Testis (tissue), 3 donors: ENCODE results near the gene GOLGA6C. TPM values are rescaled to one million over a fixed set of nuclear protein-coding genes. Genes with fewer than 3 reads are reported as not detected.
"Not testable (repeated sequence)": the region's sequence is repeated elsewhere in the genome, so short reads cannot be mapped to it uniquely, and the experiment has no call there.

Experiments
- DNase-seq: peaks from one replicate; pipeline ENCODE4 v3.0.0-alpha.2; 2019
- H3K27ac ChIP-seq, 2 donors: fragments of 200-600 bp; sonication (generic); one replicate each; pipeline ENCODE4 v1.5.1; 2019
- H3K27me3 ChIP-seq: fragments of 200-600 bp; sonication (generic); one replicate; pipeline ENCODE4 v1.5.1; 2019
- H3K36me3 ChIP-seq: fragments of 200-600 bp; sonication (generic); one replicate; pipeline ENCODE4 v1.5.1; 2017; ENCODE audit warnings: low read depth; ENCODE audit errors: missing control alignments
- H3K4me1 ChIP-seq: fragments of 200-600 bp; sonication (generic); one replicate; pipeline ENCODE4 v1.5.1; 2019
- H3K4me3 ChIP-seq, 2 donors: fragments of 200-600 bp; sonication (generic); one replicate each; pipeline ENCODE4 v1.5.1; 2017 to 2019
- H3K9me3 ChIP-seq: fragments of 200-600 bp; sonication (generic); one replicate; pipeline ENCODE4 v1.5.1; 2017
- CTCF ChIP-seq, 3 experiments: fragments of 450-650 bp in 2 of 3; fragments of 200-600 bp in 1 of 3; sonication (generic) in 1 of 3; IDR thresholded peaks; one replicate each; pipeline ENCODE4 v1.5.1; 2016 to 2019; ENCODE audit warnings: antibody characterized with exemption in 3 of 3, mild to moderate bottlenecking in 2 of 3, moderate library complexity in 1 of 3
- POLR2A ChIP-seq: fragments of 450-650 bp; IDR thresholded peaks from one replicate; pipeline ENCODE4 v1.6.1; 2017; ENCODE audit warnings: antibody characterized with exemption, mild to moderate bottlenecking, moderate library complexity
- WGBS, 2 donors: methylation state at CpG; one replicate each; pipeline ENCODE4 v1.1.5; 2018; 5-methylcytosine and 5-hydroxymethylcytosine counted together
- intact Hi-C: fragments of 100-400 bp; cut with DNase I; formaldehyde crosslinking; loops from one replicate; pipeline ENCODE4 v1.15.1; 2023; ENCODE audit warnings: low total_unique reads
- polyA plus RNA-seq: library from polyadenylated mRNA; stranded (reverse); fragments of 350-450 nt; fragmentation: Illumina TruSeq; extraction: RNeasy Lipid Tissue Mini Kit (QIAGEN cat#74804); gene quantifications from one replicate; pipeline ENCODE4 v1.2.3, GENCODE V29; 2014; ENCODE audit warnings: low read depth, low replicate concordance; ENCODE audit not compliant: insufficient read depth
- small RNA-seq, 2 donors: library from RNA; depleted of rRNA; stranded (forward); fragments of <200 nt; gene quantifications; one replicate each; pipeline ENCODE3, GENCODE V24; 2016
- total RNA-seq, 2 donors: library from RNA; depleted of rRNA; stranded (reverse); fragments of >200 nt; gene quantifications; one replicate each; pipeline ENCODE4 v1.2.3, GENCODE V29; 2016

Gene GOLGA6C
- total and polyA plus RNA-seq, 3 donors from 2014 or later, result 9.1 to 16.1 (median 15.1) TPM

GRCh38 chr15:75313116-75313845, 55.1 kb downstream of the GOLGA6C start:
- WGBS, 2 donors, result 88 to 91% methylated on average over 10 to 13 of the region's 13 CpGs
- no peaks in the 10 kb centered on the region for H3K4me1 ChIP-seq
- H3K36me3 ChIP-seq, result no peaks in the 10 kb centered on the region
- TF ChIP-seq POLR2A, result no peak
- no peak for TF ChIP-seq CTCF (IDR thresholded peaks at IDR 0.05)
- DNase-seq, result no peak
- intact Hi-C loops, result no loop called here
- no peaks in the 10 kb centered on the region for H3K27me3 ChIP-seq
- no peak overlapping the region for H3K27ac ChIP-seq
- no peak overlapping the region for H3K4me3 ChIP-seq
- H3K9me3 ChIP-seq, result no peaks in the 10 kb centered on the region

GRCh38 chr15:75314552-75315290, 56.6 kb downstream of the GOLGA6C start:
- H3K9me3 ChIP-seq, result no peaks in the 10 kb centered on the region
- no peaks in the 10 kb centered on the region for H3K36me3 ChIP-seq
- intact Hi-C loops, result no loop called here
- no peak for DNase-seq
- no peak overlapping the region for H3K4me3 ChIP-seq
- TF ChIP-seq CTCF (IDR thresholded peaks at IDR 0.05) (no peak), POLR2A (no peak)
- H3K27me3 ChIP-seq, result no peaks in the 10 kb centered on the region
- H3K4me1 ChIP-seq, result no peaks in the 10 kb centered on the region
- WGBS, 2 donors, result 62 to 74% methylated on average over 4 to 5 of the region's 5 CpGs
- no peak overlapping the region for H3K27ac ChIP-seq

GRCh38 chr15:75319231-75319897, 61.2 kb downstream of the GOLGA6C start:
- WGBS, 2 donors, result 77 to 92% methylated on average over 5 of the region's 5 CpGs
- DNase-seq, H3K4me3 ChIP-seq, H3K9me3 ChIP-seq, intact Hi-C loops, H3K4me1 ChIP-seq, H3K36me3 ChIP-seq, H3K27ac ChIP-seq, H3K27me3 ChIP-seq: not testable (repeated sequence)

Small RNA genes within 50 kb of the gene (small RNA-seq; reads per million reads assigned to genes)
- 0 reads per million in 2 donors for gene AC068338.1
- 0 reads per million in 2 donors for gene RN7SL327P
- 0 reads per million in 2 donors for gene RN7SL489P

Other genes starting within 250 kb of the GOLGA6C start
- gene PPCDC, start 234.7 kb upstream of the GOLGA6C start, total RNA-seq, result 10 to 100 TPM; 23.6 to 31.6 TPM
- 18.0 TPM for gene PPCDC, start 234.7 kb upstream of the GOLGA6C start, polyA plus RNA-seq
- gene C15orf39, start 56.5 kb upstream of the GOLGA6C start, total RNA-seq, result 100 to 1,000 TPM; 167 to 168 TPM
- gene C15orf39, start 56.5 kb upstream of the GOLGA6C start, polyA plus RNA-seq, result 321 TPM
- gene GOLGA6D, start 24.5 kb downstream of the GOLGA6C start, total RNA-seq, result 10 to 100 TPM; 13.1 to 29.8 TPM
- 13.3 TPM for gene GOLGA6D, start 24.5 kb downstream of the GOLGA6C start, polyA plus RNA-seq
- gene COMMD4, start 77.7 kb downstream of the GOLGA6C start, total RNA-seq, result 100 to 1,000 TPM in 1 of 2 donors, 10 to 100 TPM in 1; 92.7 to 110 TPM
- gene COMMD4, start 77.7 kb downstream of the GOLGA6C start, polyA plus RNA-seq, result 165 TPM
- gene NEIL1, start 88.7 kb downstream of the GOLGA6C start, total RNA-seq, result 10 to 100 TPM; 19.8 to 30.2 TPM
- 12.9 TPM for gene NEIL1, start 88.7 kb downstream of the GOLGA6C start, polyA plus RNA-seq
- 100 to 1,000 TPM; 256 to 343 TPM for gene MAN2C1, start 110.3 kb downstream of the GOLGA6C start, total RNA-seq
- gene MAN2C1, start 110.3 kb downstream of the GOLGA6C start, polyA plus RNA-seq, result 171 TPM
- gene SIN3A, start 193.4 kb downstream of the GOLGA6C start, total RNA-seq, result 100 to 1,000 TPM in 1 of 2 donors, 10 to 100 TPM in 1; 95.0 to 100 TPM
- gene SIN3A, start 193.4 kb downstream of the GOLGA6C start, polyA plus RNA-seq, result 65.9 TPM